AG10803 (cell line): ENCODE data around the gene IGF1R.
A peak's percentile ranks its signal among the peaks of the same experiment; 100 is the strongest.

Source experiments
- DNase-seq: peaks from one replicate; pipeline ENCODE4 v3.0.0; 2010; ENCODE audit warnings: low read depth
- H3K4me3 ChIP-seq: 2 replicates; pipeline ENCODE4 v1.5.1; 2011; ENCODE audit warnings: mild to moderate bottlenecking, low read length, control low read depth
- TF ChIP-seq, protein P1 (sequence below): conservative IDR thresholded peaks from 2 replicates; pipeline ENCODE4 v1.5.1; 2011; ENCODE audit warnings: mild to moderate bottlenecking, low read length, control low read depth, inconsistent platforms

IGF1R gene

GRCh38 chr15:98909968-98910885 is 261.9 kb downstream of the IGF1R start:
- no peak for DNase-seq
- TF ChIP-seq, protein P1, sequence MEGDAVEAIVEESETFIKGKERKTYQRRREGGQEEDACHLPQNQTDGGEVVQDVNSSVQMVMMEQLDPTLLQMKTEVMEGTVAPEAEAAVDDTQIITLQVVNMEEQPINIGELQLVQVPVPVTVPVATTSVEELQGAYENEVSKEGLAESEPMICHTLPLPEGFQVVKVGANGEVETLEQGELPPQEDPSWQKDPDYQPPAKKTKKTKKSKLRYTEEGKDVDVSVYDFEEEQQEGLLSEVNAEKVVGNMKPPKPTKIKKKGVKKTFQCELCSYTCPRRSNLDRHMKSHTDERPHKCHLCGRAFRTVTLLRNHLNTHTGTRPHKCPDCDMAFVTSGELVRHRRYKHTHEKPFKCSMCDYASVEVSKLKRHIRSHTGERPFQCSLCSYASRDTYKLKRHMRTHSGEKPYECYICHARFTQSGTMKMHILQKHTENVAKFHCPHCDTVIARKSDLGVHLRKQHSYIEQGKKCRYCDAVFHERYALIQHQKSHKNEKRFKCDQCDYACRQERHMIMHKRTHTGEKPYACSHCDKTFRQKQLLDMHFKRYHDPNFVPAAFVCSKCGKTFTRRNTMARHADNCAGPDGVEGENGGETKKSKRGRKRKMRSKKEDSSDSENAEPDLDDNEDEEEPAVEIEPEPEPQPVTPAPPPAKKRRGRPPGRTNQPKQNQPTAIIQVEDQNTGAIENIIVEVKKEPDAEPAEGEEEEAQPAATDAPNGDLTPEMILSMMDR, result no peak
- no peak overlapping the region for H3K4me3 ChIP-seq

DNA sequence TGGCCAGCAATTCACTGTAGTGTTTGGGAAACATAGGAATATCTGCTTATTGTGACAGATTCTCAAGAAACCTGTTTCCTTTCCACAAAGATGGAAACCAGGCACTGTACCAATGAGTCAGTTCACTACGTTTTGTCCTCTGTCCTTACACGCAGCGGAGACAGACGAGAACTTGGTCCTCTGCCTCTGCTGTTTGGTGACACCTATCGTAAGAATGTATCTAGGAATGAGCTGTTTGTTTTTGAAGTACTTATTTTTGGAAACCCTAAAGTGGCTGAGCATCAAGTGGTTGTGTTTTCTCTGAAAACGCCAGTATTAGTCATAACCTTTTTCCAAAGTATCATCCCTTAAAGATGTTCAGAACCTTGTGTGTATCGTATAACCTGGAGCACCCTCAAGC is 266.3 kb downstream of the IGF1R start:
- DNase-seq, result peak; percentile 94
- no peak overlapping the region for H3K4me3 ChIP-seq
- TF ChIP-seq, protein P1, result no peak; the same call in 1 of the 2 replicates

GRCh38 chr15:98916826-98917225 is 268.5 kb downstream of the IGF1R start:
- DNase-seq, result no peak
- H3K4me3 ChIP-seq, result no peak overlapping the region
- TF ChIP-seq, protein P1, result no peak

- no peak overlapping the region for H3K4me3 ChIP-seq
- TF ChIP-seq, protein P1, result no peak
- DNase-seq, result no peak
Measured at GRCh38 chr15:98917417-98917816, 269.1 kb downstream of the IGF1R start.

GRCh38 chr15:98920091-98920880 is 271.9 kb downstream of the IGF1R start:
- no peak overlapping the region for H3K4me3 ChIP-seq
- DNase-seq, result no peak
- TF ChIP-seq, protein P1, result no peak

GRCh38 chr15:98923171-98923570 is 274.8 kb downstream of the IGF1R start:
- DNase-seq, result no peak
- no peak overlapping the region for H3K4me3 ChIP-seq
- TF ChIP-seq, protein P1, result no peak
